ENCODE results near the gene DHX9. TPM values are rescaled to one million over a fixed set of nuclear protein-coding genes. Genes with fewer than 3 reads are reported as not detected.

The DHX9 gene
- total RNA-seq: 84.4 and 142 TPM in 2 replicates

GRCh38 chr1:182839209-182840066, at the start of gene DHX9:
TSS of gene DHX9 (plus strand) at chr1:182839347. CDS start at chr1:182842567, 3,220 bp downstream.

Other genes with a start within 250 kb of the DHX9 start
- gene RGS16, start 235.0 kb upstream of the DHX9 start, total RNA-seq: 2.4 and 7.5 TPM in 2 replicates
- gene RGS8, start 154.8 kb upstream of the DHX9 start, total RNA-seq: not detected in 2 replicates
- 3.8 and 19.7 TPM in 2 replicates for gene NPL, start 49.6 kb upstream of the DHX9 start, total RNA-seq
- not detected in 2 replicates for gene SHCBP1L, start 113.8 kb downstream of the DHX9 start, total RNA-seq
- 233 and 290 TPM in 2 replicates for gene LAMC1, start 184.1 kb downstream of the DHX9 start, total RNA-seq

Data from nasal cavity respiratory epithelium epithelial cell of viscerocranial mucosa (primary cell).